ENCODE measurements around the gene KDM7A. TPM values are rescaled to one million over a fixed set of nuclear protein-coding genes. Genes with fewer than 3 reads are reported as not detected.

Gene KDM7A
- total RNA-seq, 1 experiment from 2014 or later: 6.6 TPM

GRCh38 chr7:140126435-140127034 is 50.2 kb downstream of the KDM7A start:
- Histone ChIP-seq H4K91ac (ENCODE audit: insufficient read length, low read depth, low read length) (no peak overlapping the region), H2BK20ac (ENCODE audit: low read depth, low read length, poor library complexity, severe bottlenecking) (no peak overlapping the region), H3K79me2 (ENCODE audit: insufficient read depth, low read length) (no peaks in the 10 kb centered on the region), H3K9me3 (ENCODE audit: control insufficient read depth, low read depth, low read length) (no peaks in the 10 kb centered on the region), H2BK120ac (ENCODE audit: low read depth, low read length, poor library complexity, severe bottlenecking) (no peak overlapping the region), H3K4me1 (ENCODE audit: insufficient read depth, low read length) (no peaks in the 10 kb centered on the region), H4K20me1 (ENCODE audit: control insufficient read depth, insufficient read depth, insufficient read length) (no peaks in the 10 kb centered on the region), H3K23ac (ENCODE audit: insufficient read length, low read depth, low read length) (no peak overlapping the region), H3K14ac (ENCODE audit: insufficient read depth, low read length) (no peak overlapping the region), H4K8ac (replicated peaks; ENCODE audit: insufficient read length, low read depth, low read length) (no peak overlapping the region), H3K27ac (ENCODE audit: insufficient read length, low read depth, low read length) (no peak overlapping the region), H4K5ac (ENCODE audit: insufficient read length, low read depth, low read length) (no peak overlapping the region), H3K18ac (ENCODE audit: insufficient read length, low read depth, low read length) (no peak overlapping the region), H2AFZ (ENCODE audit: low read length) (no peak overlapping the region), H2BK12ac (ENCODE audit: insufficient read length, low read depth, low read length) (no peak overlapping the region), H2BK15ac (ENCODE audit: low read depth, low read length) (no peak overlapping the region), H3K9ac (ENCODE audit: extremely low read depth, insufficient read length, low read length) (no peak overlapping the region), H2AK5ac (ENCODE audit: insufficient read length, low read length) (no peak overlapping the region), H3K79me1 (ENCODE audit: insufficient read depth, low read depth, low read length, poor library complexity, severe bottlenecking) (no peaks in the 10 kb centered on the region), H3K23me2 (ENCODE audit: insufficient read length, low read depth, low read length, poor library complexity, severe bottlenecking) (no peaks in the 10 kb centered on the region), H3K27me3 (ENCODE audit: insufficient read depth, low read length) (no peaks in the 10 kb centered on the region), H3K56ac (ENCODE audit: insufficient read length, low read depth, low read length) (no peak overlapping the region), H3T11ph (ENCODE audit: low read length) (no peak overlapping the region), H3K4ac (ENCODE audit: low read depth, low read length) (no peak overlapping the region), H2BK5ac (ENCODE audit: insufficient read length, low read length) (no peak overlapping the region), H3K4me2 (ENCODE audit: insufficient read depth, insufficient read length, low read length) (no peak overlapping the region)
- TF ChIP-seq, protein P1, sequence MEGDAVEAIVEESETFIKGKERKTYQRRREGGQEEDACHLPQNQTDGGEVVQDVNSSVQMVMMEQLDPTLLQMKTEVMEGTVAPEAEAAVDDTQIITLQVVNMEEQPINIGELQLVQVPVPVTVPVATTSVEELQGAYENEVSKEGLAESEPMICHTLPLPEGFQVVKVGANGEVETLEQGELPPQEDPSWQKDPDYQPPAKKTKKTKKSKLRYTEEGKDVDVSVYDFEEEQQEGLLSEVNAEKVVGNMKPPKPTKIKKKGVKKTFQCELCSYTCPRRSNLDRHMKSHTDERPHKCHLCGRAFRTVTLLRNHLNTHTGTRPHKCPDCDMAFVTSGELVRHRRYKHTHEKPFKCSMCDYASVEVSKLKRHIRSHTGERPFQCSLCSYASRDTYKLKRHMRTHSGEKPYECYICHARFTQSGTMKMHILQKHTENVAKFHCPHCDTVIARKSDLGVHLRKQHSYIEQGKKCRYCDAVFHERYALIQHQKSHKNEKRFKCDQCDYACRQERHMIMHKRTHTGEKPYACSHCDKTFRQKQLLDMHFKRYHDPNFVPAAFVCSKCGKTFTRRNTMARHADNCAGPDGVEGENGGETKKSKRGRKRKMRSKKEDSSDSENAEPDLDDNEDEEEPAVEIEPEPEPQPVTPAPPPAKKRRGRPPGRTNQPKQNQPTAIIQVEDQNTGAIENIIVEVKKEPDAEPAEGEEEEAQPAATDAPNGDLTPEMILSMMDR (conservative IDR thresholded peaks at IDR 0.05): no peak
- Mint-ChIP-seq H3K36me3 (ENCODE audit: insufficient read depth in 1 of 3, low read depth in 3 of 3) (peaks cover 6 to 25% (median 21%) of the 10 kb centered on the region in 3 experiments; a peak in 6 of 7 replicates), H3K27me3 (ENCODE audit: low read depth) (no peaks in the 10 kb centered on the region), H3K9me3 (no peaks in the 10 kb centered on the region), H3K4me1 (no peaks in the 10 kb centered on the region), H3K27ac (peak overlapping the region in 1 of 3 experiments; percentile 46; a peak in 1 of 7 replicates), H3K4me3 (no peak overlapping the region)
- no CpG with 5 or more reads among the region's 6 CpGs for WGBS (ENCODE audit: extremely low coverage, insufficient read length, low lambda C conversion rate)
- DNase-seq: no peak

Measured in H9 (cell line).